NCI-H1417 (cell line): ENCODE data around the gene B3GAT1.

Experiments used
- DNase-seq, 3 experiments: peaks; one replicate each; lab custom pipeline; 2025; lab: John Stamatoyannopoulos, UW

The B3GAT1 gene

GRCh38 chr11:134390706-134391569, 21.1 kb downstream of the B3GAT1 start:
- peak in 2 of 3 experiments; percentile 36 to 64 for DNase-seq

- DNase-seq, result no peak
Measured at GRCh38 chr11:134389464-134390180, 22.4 kb downstream of the B3GAT1 start.

- DNase-seq, result no peak
Measured at GRCh38 chr11:134388590-134388989, 23.5 kb downstream of the B3GAT1 start.

- DNase-seq, result no peak
Measured at GRCh38 chr11:134387501-134387900, 24.5 kb downstream of the B3GAT1 start.

GRCh38 chr11:134386945-134387344, 25.1 kb downstream of the B3GAT1 start:
- DNase-seq, result no peak

GRCh38 chr11:134385774-134386565, 26.1 kb downstream of the B3GAT1 start:
- DNase-seq, result peak; percentile 86 to 95 (median 95)

- peak in 1 of 3 experiments; percentile 33 for DNase-seq
Measured at GRCh38 chr11:134385171-134385570, 26.9 kb downstream of the B3GAT1 start.

- DNase-seq, result no peak
Measured at GRCh38 chr11:134384406-134384805, 27.6 kb downstream of the B3GAT1 start.

- no peak for DNase-seq
Measured at GRCh38 chr11:134383576-134384221, 28.3 kb downstream of the B3GAT1 start.

- DNase-seq, result no peak
Measured at GRCh38 chr11:134382830-134383229, 29.2 kb downstream of the B3GAT1 start.

- no peak for DNase-seq
Measured at GRCh38 chr11:134382257-134382656, 29.8 kb downstream of the B3GAT1 start.

GRCh38 chr11:134380785-134381184, 31.3 kb downstream of the B3GAT1 start:
- no peak for DNase-seq

GRCh38 chr11:134380229-134380628, 31.8 kb downstream of the B3GAT1 start:
- DNase-seq, result no peak

- no peak for DNase-seq
Measured at GRCh38 chr11:134379241-134379640, 32.8 kb downstream of the B3GAT1 start.

GRCh38 chr11:134377876-134378275, 34.2 kb downstream of the B3GAT1 start:
- no peak for DNase-seq

GRCh38 chr11:134376150-134376921, 35.7 kb downstream of the B3GAT1 start:
- no peak for DNase-seq

GRCh38 chr11:134374891-134375550, 37.0 kb downstream of the B3GAT1 start:
- DNase-seq, result no peak

- peak in 1 of 3 experiments; percentile 31 for DNase-seq
Measured at GRCh38 chr11:134374171-134374570, 37.9 kb downstream of the B3GAT1 start.

GRCh38 chr11:134373591-134374052, 38.4 kb downstream of the B3GAT1 start:
- DNase-seq, result no peak

GRCh38 chr11:134372961-134373360, 39.1 kb downstream of the B3GAT1 start:
- peak in 1 of 3 experiments; percentile 95 for DNase-seq
